ENCODE results near the gene ACACB.

ACACB gene

GRCh38 chr12:109258607-109259544, 142.5 kb downstream of the ACACB start:
- DNase-seq = no peak

- DNase-seq = no peak
These were observed 143.1 kb downstream of the ACACB start for GRCh38 chr12:109259545-109259895.

GRCh38 chr12:109261087-109261486, 144.7 kb downstream of the ACACB start:
- no peak for DNase-seq

GRCh38 chr12:109261939-109262338, 145.6 kb downstream of the ACACB start:
- no peak for DNase-seq

- no peak for DNase-seq
These were observed 147.1 kb downstream of the ACACB start for GRCh38 chr12:109263439-109263838.

- DNase-seq = no peak
These were observed 147.9 kb downstream of the ACACB start for GRCh38 chr12:109264095-109264942.

GRCh38 chr12:109264943-109265650, 148.7 kb downstream of the ACACB start:
- no peak for DNase-seq

- DNase-seq = no peak
These were observed 149.9 kb downstream of the ACACB start for GRCh38 chr12:109266106-109266879.

- DNase-seq = no peak
These were observed 151.0 kb downstream of the ACACB start for GRCh38 chr12:109267361-109267760.

- DNase-seq = no peak
These were observed 152.5 kb downstream of the ACACB start for GRCh38 chr12:109268896-109269295.

- no peak for DNase-seq
These were observed 153.0 kb downstream of the ACACB start for GRCh38 chr12:109269428-109269827.

GRCh38 chr12:109270494-109270893, 154.1 kb downstream of the ACACB start:
- DNase-seq = no peak

- DNase-seq = no peak
These were observed 155.0 kb downstream of the ACACB start for GRCh38 chr12:109271418-109271817.

- no peak for DNase-seq
These were observed 157.0 kb downstream of the ACACB start for GRCh38 chr12:109273354-109273753.

GRCh38 chr12:109274381-109274780, 158.0 kb downstream of the ACACB start:
- DNase-seq = no peak

- no peak for DNase-seq
These were observed 158.8 kb downstream of the ACACB start for GRCh38 chr12:109275173-109275572.

- DNase-seq = no peak
These were observed 159.8 kb downstream of the ACACB start for GRCh38 chr12:109276160-109276559.

GRCh38 chr12:109277255-109277898, 161.0 kb downstream of the ACACB start:
- DNase-seq = no peak

- no peak for DNase-seq
These were observed 161.7 kb downstream of the ACACB start for GRCh38 chr12:109277899-109278762.

GRCh38 chr12:109278912-109279311, 162.5 kb downstream of the ACACB start:
- DNase-seq = no peak

GRCh38 chr12:109279525-109279924, 163.1 kb downstream of the ACACB start:
- DNase-seq = no peak

All from cerebellar nuclear complex (tissue), 1 donor.